Mesenchymal stem cell (in vitro differentiated cells and primary cell): ENCODE results near the gene RRP1B.

Experiments used
- DNase-seq: peaks from one replicate; pipeline ENCODE4 v3.0.0-alpha.2; 2013
- H2AFZ ChIP-seq: one replicate; pipeline ENCODE4 v1.6.1; 2013; ENCODE audit warnings: low read depth, mild to moderate bottlenecking, control low read depth, inconsistent platforms, low read length, moderate library complexity
- H2AK5ac ChIP-seq: 2 replicates; pipeline ENCODE4 v1.6.1; 2013; ENCODE audit warnings: low read length, moderate library complexity, mild to moderate bottlenecking, inconsistent platforms; ENCODE audit not compliant: severe bottlenecking
- H2BK120ac ChIP-seq: one replicate; pipeline ENCODE4 v1.6.1; 2013; ENCODE audit warnings: low read depth, mild to moderate bottlenecking, inconsistent platforms, low read length, moderate library complexity
- H2BK12ac ChIP-seq, 2 experiments: one replicate each; pipeline ENCODE4 v1.6.1; 2013; ENCODE audit warnings: inconsistent platforms in 2 of 2, low read length in 2 of 2, mild to moderate bottlenecking in 2 of 2, moderate library complexity in 2 of 2, control low read depth in 1 of 2
- H2BK15ac ChIP-seq: one replicate; pipeline ENCODE4 v1.6.1; 2013; ENCODE audit warnings: mild to moderate bottlenecking, low read depth, inconsistent platforms; ENCODE audit not compliant: poor library complexity, severe bottlenecking
- H2BK5ac ChIP-seq: 2 replicates; pipeline ENCODE4 v1.6.1; 2013; ENCODE audit warnings: low read depth, mild to moderate bottlenecking, low read length, control low read depth, inconsistent platforms; ENCODE audit not compliant: poor library complexity, severe bottlenecking
- H3K14ac ChIP-seq, 2 experiments: one replicate each; pipeline ENCODE4 v1.6.1; 2013; ENCODE audit warnings: inconsistent platforms in 2 of 2, low read length in 2 of 2, control low read depth in 1 of 2, mild to moderate bottlenecking in 1 of 2, moderate library complexity in 1 of 2
- H3K18ac ChIP-seq, 2 experiments: one replicate each; pipeline ENCODE4 v1.6.1; 2013; ENCODE audit warnings: inconsistent platforms in 2 of 2, low read length in 2 of 2, control low read depth in 1 of 2, low read depth in 1 of 2, mild to moderate bottlenecking in 1 of 2
- H3K23ac ChIP-seq, 2 experiments: one replicate each; pipeline ENCODE4 v1.6.1; 2013; ENCODE audit warnings: inconsistent platforms in 2 of 2, low read length in 2 of 2, mild to moderate bottlenecking in 2 of 2, moderate library complexity in 2 of 2, control low read depth in 1 of 2
- H3K27ac ChIP-seq: 2 replicates; pipeline ENCODE4 v1.5.1; 2013; ENCODE audit warnings: mild to moderate bottlenecking, moderate library complexity, low read length, control low read depth, inconsistent platforms; ENCODE audit not compliant: poor library complexity, severe bottlenecking
- H3K27me3 ChIP-seq, 2 experiments: 2 replicates each; pipeline versions ENCODE4 v1.6.1 to v1.7.0; 2013; ENCODE audit warnings: low read length in 2 of 2, mild to moderate bottlenecking in 2 of 2, moderate library complexity in 2 of 2, control low read depth in 1 of 2, inconsistent platforms in 1 of 2; ENCODE audit not compliant: control insufficient read depth in 1 of 2, insufficient read depth in 1 of 2
- H3K36me3 ChIP-seq, 2 experiments: 2 replicates each; pipeline versions ENCODE4 v1.6.1 to v1.7.0; 2013; ENCODE audit warnings: low read length in 2 of 2, control low read depth in 1 of 2, inconsistent platforms in 1 of 2, low read depth in 1 of 2, mild to moderate bottlenecking in 1 of 2; ENCODE audit not compliant: insufficient read depth in 2 of 2, control insufficient read depth in 1 of 2
- H3K4ac ChIP-seq, 2 experiments: one replicate each; pipeline ENCODE4 v1.6.1; 2013; ENCODE audit warnings: inconsistent platforms in 2 of 2, low read length in 2 of 2, mild to moderate bottlenecking in 2 of 2, moderate library complexity in 2 of 2, control low read depth in 1 of 2, low read depth in 1 of 2
- H3K4me1 ChIP-seq: 2 replicates; pipeline ENCODE4 v1.6.1; 2013; ENCODE audit warnings: low read depth, low read length, control low read depth; ENCODE audit not compliant: control insufficient read depth, insufficient read depth
- H3K4me2 ChIP-seq: 2 replicates; pipeline ENCODE4 v1.6.1; 2013; ENCODE audit warnings: low read length, mild to moderate bottlenecking, inconsistent platforms; ENCODE audit not compliant: poor library complexity, severe bottlenecking
- H3K4me3 ChIP-seq, 2 experiments: 2 replicates each; pipeline versions ENCODE4 v1.5.1 to v1.7.0; 2013; ENCODE audit warnings: low read length in 2 of 2, mild to moderate bottlenecking in 2 of 2, control low read depth in 1 of 2, low read depth in 1 of 2; ENCODE audit not compliant: insufficient read depth in 1 of 2
- H3K79me1 ChIP-seq: replicated peaks from 2 replicates; pipeline ENCODE4 v1.6.1; 2013; ENCODE audit warnings: mild to moderate bottlenecking, control low read depth, low read length, inconsistent platforms; ENCODE audit not compliant: poor library complexity, severe bottlenecking
- H3K9ac ChIP-seq: 2 replicates; pipeline ENCODE4 v1.7.0; 2013; ENCODE audit warnings: mild to moderate bottlenecking, low read length, moderate library complexity
- H3K9me3 ChIP-seq: 2 replicates; pipeline ENCODE4 v1.7.0; 2013; ENCODE audit warnings: mild to moderate bottlenecking, low read length; ENCODE audit not compliant: control insufficient read depth
- H4K8ac ChIP-seq: one replicate; pipeline ENCODE4 v1.6.1; 2013; ENCODE audit warnings: inconsistent platforms, mild to moderate bottlenecking, low read length, moderate library complexity
- H4K91ac ChIP-seq: one replicate; pipeline ENCODE4 v1.6.1; 2013; ENCODE audit warnings: mild to moderate bottlenecking, low read length, inconsistent platforms
- WGBS: methylation state at CpG from one replicate; pipeline ENCODE4 v1.1.7; 2013; ENCODE audit warnings: mixed read lengths; 5-methylcytosine and 5-hydroxymethylcytosine counted together

RRP1B gene

GRCh38 chr21:43669828-43670605 lies 10.7 kb downstream of the RRP1B start:
- no peak overlapping the region for H3K18ac ChIP-seq
- no peak for DNase-seq

GRCh38 chr21:43675871-43676270 lies 16.5 kb downstream of the RRP1B start:
- Histone ChIP-seq H2BK120ac (no peak overlapping the region), H3K9me3 (no peaks in the 10 kb centered on the region), H3K14ac (no peak overlapping the region), H3K18ac (no peak overlapping the region), H4K8ac (no peak overlapping the region), H4K91ac (no peak overlapping the region), H3K9ac (no peak overlapping the region), H3K23ac (no peak overlapping the region), H3K4me3 (no peak overlapping the region), H3K27me3 (no peaks in the 10 kb centered on the region), H3K79me1 (peaks cover 23% of the 10 kb centered on the region), H3K27ac (no peak overlapping the region), H3K36me3 (peaks cover 36 to 74% of the 10 kb centered on the region in 2 experiments), H3K4me1 (peaks cover 2% of the 10 kb centered on the region), H2BK15ac (no peak overlapping the region), H3K4me2 (no peak overlapping the region), H2BK5ac (no peak overlapping the region), H2BK12ac (no peak overlapping the region), H2AK5ac (no peak overlapping the region), H3K4ac (no peak overlapping the region), H2AFZ (no peak overlapping the region)
- no peak for DNase-seq
- 93% methylated on average over 2 of the region's 3 CpGs for WGBS

More at GRCh38 chr21:43669828-43670605, 10.7 kb downstream of the RRP1B start:
- Histone ChIP-seq H4K8ac (no peak overlapping the region), H2BK5ac (no peak overlapping the region), H2AFZ (no peak overlapping the region), H3K9me3 (no peaks in the 10 kb centered on the region), H3K9ac (no peak overlapping the region), H3K4ac (no peak overlapping the region), H3K4me3 (no peak overlapping the region), H2BK15ac (no peak overlapping the region), H3K23ac (no peak overlapping the region), H3K4me2 (no peak overlapping the region), H3K27ac (no peak overlapping the region), H4K91ac (no peak overlapping the region), H3K4me1 (peaks cover 2% of the 10 kb centered on the region), H2BK120ac (no peak overlapping the region), H2BK12ac (no peak overlapping the region), H3K79me1 (peaks cover 44% of the 10 kb centered on the region), H2AK5ac (no peak overlapping the region), H3K14ac (no peak overlapping the region), H3K36me3 (peaks cover 44 to 60% of the 10 kb centered on the region in 2 experiments), H3K27me3 (no peaks in the 10 kb centered on the region)
- WGBS = 95% methylated on average over 19 of the region's 20 CpGs

DNA sequence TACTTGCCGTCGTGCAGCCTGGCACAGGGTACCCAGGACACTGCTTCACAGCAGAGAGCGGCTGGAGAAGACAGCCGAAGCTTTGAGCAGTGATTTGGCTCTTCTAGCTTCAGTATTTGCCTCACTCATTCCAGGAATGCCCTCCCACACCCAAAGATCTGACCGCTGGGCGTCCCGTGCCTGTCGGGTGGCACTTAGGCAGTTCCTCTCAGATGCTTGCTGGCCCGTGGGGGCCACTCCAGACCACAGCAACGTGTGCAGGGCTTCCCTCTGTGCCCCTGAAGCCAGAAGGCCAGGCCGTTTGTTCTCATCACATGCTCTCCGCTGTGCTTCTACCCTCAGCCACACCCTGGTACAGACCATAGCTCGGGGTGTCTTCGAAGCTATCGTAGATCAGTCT lies 17.0 kb downstream of the RRP1B start:
- Histone ChIP-seq H4K8ac (no peak overlapping the region), H3K23ac (no peak overlapping the region), H4K91ac (no peak overlapping the region), H2AK5ac (no peak overlapping the region), H3K4me2 (no peak overlapping the region), H3K9me3 (no peaks in the 10 kb centered on the region), H2BK15ac (no peak overlapping the region), H3K4me1 (no peaks in the 10 kb centered on the region), H3K27ac (no peak overlapping the region), H2BK120ac (no peak overlapping the region), H3K27me3 (no peaks in the 10 kb centered on the region), H3K79me1 (peaks cover 21% of the 10 kb centered on the region), H3K4me3 (no peak overlapping the region), H2BK5ac (no peak overlapping the region), H3K14ac (no peak overlapping the region), H3K4ac (no peak overlapping the region), H3K18ac (no peak overlapping the region), H3K36me3 (peaks cover 33 to 69% of the 10 kb centered on the region in 2 experiments), H2AFZ (no peak overlapping the region), H3K9ac (no peak overlapping the region), H2BK12ac (no peak overlapping the region)
- WGBS = 96% methylated on average over 14 of the region's 15 CpGs
- no peak for DNase-seq

DNA sequence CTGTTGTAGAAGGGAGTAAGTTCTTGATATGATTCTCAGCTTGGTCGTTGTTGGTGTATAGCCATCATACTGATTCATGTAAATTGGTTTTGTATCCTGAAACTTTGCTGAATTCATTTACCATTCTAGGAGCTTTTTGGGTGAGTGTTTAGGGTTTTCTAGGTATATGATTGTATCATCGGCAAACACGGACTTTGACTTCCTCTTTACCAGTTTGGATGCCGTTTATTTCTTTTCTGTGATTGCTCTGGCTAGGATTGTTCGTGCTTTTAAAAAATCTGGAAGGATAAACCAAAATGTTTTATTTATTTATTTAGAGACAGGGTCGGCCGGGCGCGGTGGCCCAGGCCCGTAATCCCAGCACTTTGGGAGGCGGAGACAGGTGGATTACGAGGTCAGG lies 20.6 kb downstream of the RRP1B start:
- Histone ChIP-seq H2AK5ac (no peak overlapping the region), H3K4ac (no peak overlapping the region), H3K4me1 (no peaks in the 10 kb centered on the region), H3K18ac (no peak overlapping the region), H3K9ac (no peak overlapping the region), H3K79me1 (peaks cover 18% of the 10 kb centered on the region), H2BK15ac (no peak overlapping the region), H2BK5ac (no peak overlapping the region), H2BK120ac (no peak overlapping the region), H3K14ac (no peak overlapping the region), H2AFZ (no peak overlapping the region), H4K8ac (no peak overlapping the region), H3K23ac (no peak overlapping the region), H3K4me3 (no peak overlapping the region), H2BK12ac (no peak overlapping the region), H3K4me2 (no peak overlapping the region), H3K36me3 (peaks cover 34 to 65% of the 10 kb centered on the region in 2 experiments), H4K91ac (no peak overlapping the region), H3K27me3 (no peaks in the 10 kb centered on the region), H3K27ac (no peak overlapping the region), H3K9me3 (no peaks in the 10 kb centered on the region)
- 95% methylated on average over 12 of the region's 12 CpGs for WGBS
- DNase-seq = no peak
